Measurements from ENCODE around the gene GPS1. TPM values are rescaled to one million over a fixed set of nuclear protein-coding genes. Genes with fewer than 3 reads are reported as not detected.

GPS1 gene
- total and polyA plus RNA-seq, 2 of the 4 experiments (the other 2 are of a cell fraction) = 157 to 181 TPM

DNA sequence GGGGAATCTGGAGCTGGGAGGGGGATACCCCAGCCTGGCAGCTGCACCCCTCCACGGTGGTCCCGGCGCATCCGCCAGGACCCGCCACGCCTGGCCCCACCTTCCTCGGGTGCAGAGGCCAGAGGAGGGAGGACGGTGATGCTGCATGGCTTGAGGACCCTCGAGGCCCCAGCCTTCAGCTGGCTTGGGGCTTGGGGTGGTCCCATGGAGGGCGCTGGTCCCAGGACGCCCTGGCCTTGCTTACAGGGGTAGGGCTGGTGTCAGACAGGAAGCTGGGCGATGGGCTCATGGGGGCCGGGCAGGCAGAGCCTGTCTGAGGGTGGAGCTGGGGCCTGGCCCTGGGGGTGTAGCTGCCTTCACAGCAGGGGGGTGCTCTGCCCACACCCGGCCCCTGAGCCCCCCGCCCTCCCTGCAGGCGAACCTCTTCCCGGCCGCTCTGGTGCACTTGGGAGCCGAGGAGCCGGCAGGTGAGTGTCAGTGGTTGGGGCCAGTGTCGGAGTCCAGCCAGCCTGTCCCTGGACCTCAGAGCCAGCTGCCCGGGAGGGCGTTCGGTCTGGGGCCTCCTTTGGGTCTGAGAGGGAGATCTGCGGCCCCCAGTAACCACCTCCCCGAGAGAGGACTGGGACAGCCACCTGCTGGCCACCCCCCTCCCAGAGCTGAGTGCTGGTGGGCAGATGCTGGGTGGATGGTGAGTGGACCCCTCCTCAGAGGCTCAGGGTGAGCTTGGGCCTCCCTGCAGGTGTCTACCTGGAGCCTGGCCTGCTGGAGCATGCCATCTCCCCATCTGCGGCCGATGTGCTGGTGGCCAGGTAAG, 35.4 kb upstream of the GPS1 start:
- no peak overlapping the region for H3K4me2 ChIP-seq (ENCODE audit: low read depth, low read length)
- H3K4ac ChIP-seq (ENCODE audit: low read depth, low read length) = no peak overlapping the region
- WGBS, 2 experiments (ENCODE audit: extremely low coverage in 2 of 2, insufficient read length in 1 of 2) = 81% methylated on average over 11 of the region's 28 CpGs; no CpG with 5 or more reads in 1 of the 2 experiments
- H2AFZ ChIP-seq (replicated peaks; ENCODE audit: low read length, poor library complexity) = no peak overlapping the region
- dilution Hi-C loops (cut with HindIII; ENCODE audit: low sequenced_read_pairs, unreplicated experiment) (no loop called here), in situ Hi-C loops (cut with MboI; ENCODE audit: low sequenced_read_pairs) (loop anchor here (5.0 kb wide), 1 partner anchor 49 kb away; no protein-coding TSS in a partner anchor), intact Hi-C loops (cut with micrococcal nuclease) (no loop called here)
- H3K4me1 ChIP-seq (ENCODE audit: control insufficient read depth, insufficient read depth, low read length) = 0 out of 2 replicates have a peak, but pooled peaks cover under 1% of the 10 kb centered on the region
- no peak overlapping the region for H4K91ac ChIP-seq (ENCODE audit: insufficient read depth, low read depth, low read length)
- no peak overlapping the region for H2AK5ac ChIP-seq (ENCODE audit: low read depth, low read length)
- no TSS peak for BruUV-seq (replicated peaks)
- no peak overlapping the region for H3K27ac ChIP-seq (ENCODE audit: insufficient read depth, low read length)
- no peak overlapping the region for H3K18ac ChIP-seq (ENCODE audit: low read depth, low read length)
- H3K23ac ChIP-seq (ENCODE audit: low read depth, low read length) = no peak overlapping the region
- H4K8ac ChIP-seq (ENCODE audit: low read depth in 2 of 2, low read length in 2 of 2) = no peak overlapping the region
- H2BK20ac ChIP-seq (ENCODE audit: low read depth, low read length) = no peak overlapping the region
- POLR2A ChIA-PET (ENCODE audit: unreplicated experiment) = no interaction called here
- H4K20me1 ChIP-seq (ENCODE audit: insufficient read depth, low read length) = peaks cover 14% of the 10 kb centered on the region
- H4K5ac ChIP-seq (ENCODE audit: low read depth, low read length) = no peak overlapping the region
- no peaks in the 10 kb centered on the region for H3K9me1 ChIP-seq (ENCODE audit: insufficient read depth, low read length)
- H3K14ac ChIP-seq (replicated peaks; ENCODE audit: low read depth, low read length) = no peak overlapping the region
- no peaks in the 10 kb centered on the region for H3K9me3 ChIP-seq (ENCODE audit: control insufficient read depth, insufficient read depth, low read length)
- no peak overlapping the region for H2AK9ac ChIP-seq (replicated peaks; ENCODE audit: low read depth, low read length, poor library complexity)
- H3K79me1 ChIP-seq (ENCODE audit: low read depth in 1 of 2, low read length in 2 of 2) = peaks cover 0 to 21% of the 10 kb centered on the region in 2 experiments; a peak in 2 of 4 replicates
- no peak overlapping the region for H3K56ac ChIP-seq (ENCODE audit: extremely low read depth, insufficient read depth, low read length)
- H3K27me3 ChIP-seq (ENCODE audit: control insufficient read depth, insufficient read depth, low read length) = no peaks in the 10 kb centered on the region
- H3K9ac ChIP-seq (ENCODE audit: low read depth, low read length) = no peak overlapping the region
- no peak overlapping the region for H2BK120ac ChIP-seq (ENCODE audit: low read depth, low read length)
- H2BK5ac ChIP-seq (ENCODE audit: low read depth, low read length, poor library complexity, severe bottlenecking) = no peak overlapping the region
- ATAC-seq (ENCODE audit: low read depth) = no peak
- CTCF ChIA-PET = no interaction called here
- no peak overlapping the region for H3K4me3 ChIP-seq (ENCODE audit: insufficient read depth, low read depth, low read length)
- no peak overlapping the region for H2BK15ac ChIP-seq (ENCODE audit: low read depth, low read length)
- DNase-seq = no peak
- peaks cover 10% of the 10 kb centered on the region; the same call in 1 of the 2 replicates for H3K36me3 ChIP-seq (ENCODE audit: control insufficient read depth, insufficient read depth, low read length)
- no peak for TF ChIP-seq MAZ (IDR thresholded peaks at IDR 0.05; ENCODE audit: borderline replicate concordance, low read depth, low read length)
- no peak for TF ChIP-seq MXI1 (IDR thresholded peaks at IDR 0.05; ENCODE audit: borderline replicate concordance, low read depth, low read length)
- no peak for TF ChIP-seq RCOR1 (IDR thresholded peaks at IDR 0.05; ENCODE audit: insufficient replicate concordance, low read length)
- no peak for TF ChIP-seq CTCF (conservative IDR thresholded peaks at IDR 0.05; ENCODE audit: low read depth, low read length)
- TF ChIP-seq, protein P1, sequence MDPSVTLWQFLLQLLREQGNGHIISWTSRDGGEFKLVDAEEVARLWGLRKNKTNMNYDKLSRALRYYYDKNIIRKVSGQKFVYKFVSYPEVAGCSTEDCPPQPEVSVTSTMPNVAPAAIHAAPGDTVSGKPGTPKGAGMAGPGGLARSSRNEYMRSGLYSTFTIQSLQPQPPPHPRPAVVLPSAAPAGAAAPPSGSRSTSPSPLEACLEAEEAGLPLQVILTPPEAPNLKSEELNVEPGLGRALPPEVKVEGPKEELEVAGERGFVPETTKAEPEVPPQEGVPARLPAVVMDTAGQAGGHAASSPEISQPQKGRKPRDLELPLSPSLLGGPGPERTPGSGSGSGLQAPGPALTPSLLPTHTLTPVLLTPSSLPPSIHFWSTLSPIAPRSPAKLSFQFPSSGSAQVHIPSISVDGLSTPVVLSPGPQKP (IDR thresholded peaks at IDR 0.05; ENCODE audit: borderline replicate concordance, low read depth, low read length) = no peak
- TF ChIP-seq CEBPB (IDR thresholded peaks at IDR 0.05; ENCODE audit: low read depth, low read length) = no peak

Data from IMR-90 (cell line).